Neural cell (in vitro differentiated cells): ENCODE data around the gene ZC3HAV1L.

Experiments
- EZH2 ChIP-seq: fragments of 200-600, 300-800 bp; shearing (Covaris generic), sonication (generic); IDR thresholded peaks from 2 replicates; pipeline ENCODE4 v1.6.1; 2014; ENCODE audit warnings: antibody characterized with exemption, low read length, borderline replicate concordance, mild to moderate bottlenecking; ENCODE audit not compliant: insufficient read depth, poor library complexity, severe bottlenecking
- POLR2AphosphoS5 ChIP-seq: IDR thresholded peaks from 2 replicates; pipeline ENCODE4 v1.6.1; 2012
- SMC3 ChIP-seq: fragments of 450-650 bp; conservative IDR thresholded peaks from 2 replicates; pipeline ENCODE4 v1.6.1; 2014; ENCODE audit warnings: antibody characterized with exemption, mild to moderate bottlenecking, moderate library complexity; ENCODE audit not compliant: poor library complexity
- TF ChIP-seq, protein P1 (sequence below): fragments of 450-650 bp; IDR thresholded peaks from 2 replicates; pipeline ENCODE4 v1.5.1; 2014; ENCODE audit warnings: antibody characterized with exemption, mild to moderate bottlenecking, moderate library complexity; ENCODE audit not compliant: poor library complexity, severe bottlenecking

DNA sequence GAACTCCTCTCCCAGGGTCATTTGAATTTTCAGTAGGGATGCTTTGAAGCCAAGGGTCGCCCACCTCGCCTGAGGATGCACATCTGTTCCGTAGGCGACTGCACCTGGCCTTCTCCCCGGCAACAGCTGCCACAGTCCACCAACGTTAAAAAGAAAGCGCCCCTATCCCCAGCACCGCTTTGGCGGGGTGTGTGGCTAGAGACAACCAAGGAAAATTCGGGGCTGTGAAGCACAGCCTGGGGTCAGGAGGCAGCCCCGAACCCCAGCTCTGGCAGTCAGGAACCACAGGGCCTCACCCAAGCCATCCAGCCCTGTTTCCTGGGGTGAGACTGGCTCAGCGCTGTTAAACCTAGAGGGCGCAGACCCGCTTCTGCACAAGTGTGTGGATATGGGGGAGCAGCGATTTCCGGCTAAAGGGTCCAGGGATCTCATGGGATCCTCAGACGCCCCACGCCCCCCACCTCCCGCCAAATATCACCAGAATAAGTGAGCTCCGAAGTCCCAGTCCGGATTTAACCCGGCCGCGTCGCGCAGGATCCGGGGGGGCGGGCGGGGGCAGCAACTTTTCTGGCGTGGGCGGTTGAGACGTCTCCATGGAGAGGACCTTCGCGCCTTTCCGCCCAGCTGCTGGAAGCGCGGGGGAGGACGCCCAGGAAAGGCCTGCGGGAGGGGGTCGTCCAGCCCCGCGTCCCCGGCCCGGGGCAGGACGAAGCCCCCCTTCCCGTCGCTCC, 822 bp downstream of the ZC3HAV1L start:
- no peak for TF ChIP-seq POLR2AphosphoS5
- TF ChIP-seq, protein P1, sequence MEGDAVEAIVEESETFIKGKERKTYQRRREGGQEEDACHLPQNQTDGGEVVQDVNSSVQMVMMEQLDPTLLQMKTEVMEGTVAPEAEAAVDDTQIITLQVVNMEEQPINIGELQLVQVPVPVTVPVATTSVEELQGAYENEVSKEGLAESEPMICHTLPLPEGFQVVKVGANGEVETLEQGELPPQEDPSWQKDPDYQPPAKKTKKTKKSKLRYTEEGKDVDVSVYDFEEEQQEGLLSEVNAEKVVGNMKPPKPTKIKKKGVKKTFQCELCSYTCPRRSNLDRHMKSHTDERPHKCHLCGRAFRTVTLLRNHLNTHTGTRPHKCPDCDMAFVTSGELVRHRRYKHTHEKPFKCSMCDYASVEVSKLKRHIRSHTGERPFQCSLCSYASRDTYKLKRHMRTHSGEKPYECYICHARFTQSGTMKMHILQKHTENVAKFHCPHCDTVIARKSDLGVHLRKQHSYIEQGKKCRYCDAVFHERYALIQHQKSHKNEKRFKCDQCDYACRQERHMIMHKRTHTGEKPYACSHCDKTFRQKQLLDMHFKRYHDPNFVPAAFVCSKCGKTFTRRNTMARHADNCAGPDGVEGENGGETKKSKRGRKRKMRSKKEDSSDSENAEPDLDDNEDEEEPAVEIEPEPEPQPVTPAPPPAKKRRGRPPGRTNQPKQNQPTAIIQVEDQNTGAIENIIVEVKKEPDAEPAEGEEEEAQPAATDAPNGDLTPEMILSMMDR, result no peak
- TF ChIP-seq SMC3, result no peak
- TF ChIP-seq EZH2, result no peak
